Stimulated activated CD4-positive, alpha-beta T cell treated with anti-CD3 and anti-CD28 coated beads, Interleukin-15, amount 100 ng/mL, for 48 hours (primary cell): ENCODE measurements around the gene TRAPPC6A.

ENCODE experiments used
- DNase-seq, 2 donors: peaks; one replicate each; pipeline ENCODE4 v3.0.0-alpha.2; 2020; ENCODE audit warnings: low read depth in 2 of 2

Gene TRAPPC6A

GRCh38 chr19:45149129-45149528, 28.9 kb downstream of the TRAPPC6A start:
- no peak for DNase-seq

GRCh38 chr19:45147835-45148676, 30.0 kb downstream of the TRAPPC6A start:
- DNase-seq = no peak

GRCh38 chr19:45146741-45147205, 31.3 kb downstream of the TRAPPC6A start:
- no peak for DNase-seq

GRCh38 chr19:45146251-45146650, 31.8 kb downstream of the TRAPPC6A start:
- no peak for DNase-seq

- no peak for DNase-seq
Measured at GRCh38 chr19:45145270-45146189, 32.5 kb downstream of the TRAPPC6A start.

- no peak for DNase-seq
Measured at GRCh38 chr19:45144431-45145269, 33.4 kb downstream of the TRAPPC6A start.

- DNase-seq = no peak
Measured at GRCh38 chr19:45142726-45143110, 35.3 kb downstream of the TRAPPC6A start.

- DNase-seq = no peak
Measured at GRCh38 chr19:45142016-45142725, 35.9 kb downstream of the TRAPPC6A start.

- DNase-seq = no peak
Measured at GRCh38 chr19:45141203-45141900, 36.7 kb downstream of the TRAPPC6A start.

GRCh38 chr19:45140533-45140932, 37.5 kb downstream of the TRAPPC6A start:
- no peak for DNase-seq

GRCh38 chr19:45140144-45140503, 37.9 kb downstream of the TRAPPC6A start:
- DNase-seq = no peak

- DNase-seq = no peak
Measured at GRCh38 chr19:45139286-45140143, 38.5 kb downstream of the TRAPPC6A start.

GRCh38 chr19:45138303-45138751, 39.7 kb downstream of the TRAPPC6A start:
- DNase-seq = no peak

GRCh38 chr19:45137179-45137761, 40.8 kb downstream of the TRAPPC6A start:
- DNase-seq = no peak

- DNase-seq = no peak
Measured at GRCh38 chr19:45136507-45137178, 41.4 kb downstream of the TRAPPC6A start.

GRCh38 chr19:45135176-45135885, 42.7 kb downstream of the TRAPPC6A start:
- no peak for DNase-seq

GRCh38 chr19:45133661-45134060, 44.4 kb downstream of the TRAPPC6A start:
- DNase-seq = no peak
